ENCODE data around the gene EXOC4.

DNA sequence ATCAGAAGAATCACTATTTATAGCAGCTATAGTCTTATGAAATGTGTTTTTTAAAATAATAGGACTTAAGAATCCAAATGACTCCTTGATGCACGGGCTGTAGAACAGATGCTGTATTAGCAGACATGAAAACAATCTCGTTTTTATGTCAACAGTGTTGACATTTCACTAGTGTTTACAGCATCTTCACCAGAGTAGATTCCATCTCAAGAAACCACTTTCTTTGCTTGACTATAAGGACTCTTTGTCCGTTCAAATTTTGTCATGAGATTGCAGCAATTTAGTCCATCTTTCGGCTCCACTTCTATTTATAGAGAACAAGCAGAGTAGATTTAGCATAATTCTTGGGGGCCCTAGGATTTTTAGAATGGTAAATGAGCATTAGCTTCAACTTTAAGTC, 295.1 kb downstream of the EXOC4 start:
- TF ChIP-seq JUND (CRISPR knock-in tag; IDR thresholded peaks at IDR 0.05) (no peak), HINFP (CRISPR knock-in tag; IDR thresholded peaks at IDR 0.05; ENCODE audit: low read depth) (no peak), POLR2AphosphoS5 (IDR thresholded peaks at IDR 0.05; ENCODE audit: low read depth, low read length) (no peak), TAF1 (CRISPR knock-in tag; IDR thresholded peaks at IDR 0.05) (no peak), HDAC6 (IDR thresholded peaks at IDR 0.05; ENCODE audit: low read depth, low read length) (no peak), ZFP36 (IDR thresholded peaks at IDR 0.05; ENCODE audit: borderline replicate concordance, low read depth, low read length, partially characterized antibody) (no peak), ZNF274 (CRISPR knock-in tag; IDR thresholded peaks at IDR 0.05) (no peak), TCF12 (IDR thresholded peaks at IDR 0.05) (no peak), TCF12 (CRISPR knock-in tag; IDR thresholded peaks at IDR 0.05) (no peak), CREM (IDR thresholded peaks at IDR 0.05) (no peak), CREM (CRISPR knock-in tag; IDR thresholded peaks at IDR 0.05) (no peak), PCBP1 (IDR thresholded peaks at IDR 0.05; ENCODE audit: borderline replicate concordance, low read depth, low read length) (no peak), ONECUT2 (CRISPR knock-in tag; IDR thresholded peaks at IDR 0.05) (no peak)
- TF ChIP-seq, protein P1, sequence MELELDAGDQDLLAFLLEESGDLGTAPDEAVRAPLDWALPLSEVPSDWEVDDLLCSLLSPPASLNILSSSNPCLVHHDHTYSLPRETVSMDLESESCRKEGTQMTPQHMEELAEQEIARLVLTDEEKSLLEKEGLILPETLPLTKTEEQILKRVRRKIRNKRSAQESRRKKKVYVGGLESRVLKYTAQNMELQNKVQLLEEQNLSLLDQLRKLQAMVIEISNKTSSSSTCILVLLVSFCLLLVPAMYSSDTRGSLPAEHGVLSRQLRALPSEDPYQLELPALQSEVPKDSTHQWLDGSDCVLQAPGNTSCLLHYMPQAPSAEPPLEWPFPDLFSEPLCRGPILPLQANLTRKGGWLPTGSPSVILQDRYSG (CRISPR knock-in tag; IDR thresholded peaks at IDR 0.05): no peak

Measured in HepG2 (cell line).